HG03571 (cell line): ENCODE measurements around the gene ANGPTL2.
"Not testable (repeated sequence)": the region's sequence is repeated elsewhere in the genome, so short reads cannot be mapped to it uniquely, and the experiment has no call there.

Source experiments
- ATAC-seq: cut with Tn5 transposase; IDR thresholded peaks from one replicate; pipeline ENCODE4 v1.9.1; 2021; ENCODE audit not compliant: unreplicated experiment

Gene ANGPTL2, protein sequence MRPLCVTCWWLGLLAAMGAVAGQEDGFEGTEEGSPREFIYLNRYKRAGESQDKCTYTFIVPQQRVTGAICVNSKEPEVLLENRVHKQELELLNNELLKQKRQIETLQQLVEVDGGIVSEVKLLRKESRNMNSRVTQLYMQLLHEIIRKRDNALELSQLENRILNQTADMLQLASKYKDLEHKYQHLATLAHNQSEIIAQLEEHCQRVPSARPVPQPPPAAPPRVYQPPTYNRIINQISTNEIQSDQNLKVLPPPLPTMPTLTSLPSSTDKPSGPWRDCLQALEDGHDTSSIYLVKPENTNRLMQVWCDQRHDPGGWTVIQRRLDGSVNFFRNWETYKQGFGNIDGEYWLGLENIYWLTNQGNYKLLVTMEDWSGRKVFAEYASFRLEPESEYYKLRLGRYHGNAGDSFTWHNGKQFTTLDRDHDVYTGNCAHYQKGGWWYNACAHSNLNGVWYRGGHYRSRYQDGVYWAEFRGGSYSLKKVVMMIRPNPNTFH

DNA sequence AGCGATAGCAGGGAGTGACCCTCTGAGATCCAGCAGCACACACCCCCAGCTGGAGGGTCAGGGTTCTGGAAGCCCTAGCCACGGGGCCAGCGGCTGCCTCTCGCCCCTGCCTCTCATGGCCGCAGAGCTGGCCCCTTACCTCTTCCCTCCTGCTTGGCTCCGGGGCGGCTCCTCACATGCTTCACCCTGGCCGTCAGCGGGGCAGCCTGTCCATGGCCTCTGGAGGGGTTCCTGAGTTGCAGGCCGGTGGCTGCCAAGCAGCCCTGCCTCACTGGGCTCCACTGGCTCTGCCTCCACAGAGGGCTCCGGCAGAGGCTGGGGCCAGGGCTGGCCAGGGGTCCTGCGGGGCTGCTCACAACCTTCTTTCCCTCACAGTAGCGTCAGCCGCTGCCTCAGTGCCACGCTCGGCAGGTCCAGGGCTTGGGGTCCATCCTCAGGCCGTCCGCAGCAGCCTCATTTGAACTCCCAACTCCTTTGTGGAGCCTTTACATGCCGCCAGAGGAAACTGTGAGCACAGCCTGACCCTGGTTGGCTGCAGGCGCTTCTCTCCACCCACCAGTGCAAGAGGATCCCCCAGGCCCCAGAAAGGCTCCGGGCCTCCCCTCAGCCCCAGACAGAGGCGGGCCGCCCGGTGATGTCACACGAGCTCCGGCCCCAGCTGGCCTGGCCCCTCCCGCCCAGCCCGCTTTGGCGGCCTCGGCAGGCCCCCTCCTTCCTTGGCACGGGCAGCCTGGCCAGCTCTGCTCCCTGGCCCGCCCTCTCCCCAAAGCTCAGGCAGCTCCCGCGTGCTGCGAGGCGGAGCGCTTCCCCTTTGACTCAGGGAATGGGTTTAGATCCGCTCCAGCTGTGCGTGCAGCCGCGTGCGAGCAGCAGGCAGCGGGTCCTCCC, at the start of gene ANGPTL2:
ANGPTL2 (minus strand) TSS at position 460 of the 888 bp plus-strand sequence. CDS start 13,904 bp downstream, outside the sequence.
- no peak for ATAC-seq

- not testable (repeated sequence) for ATAC-seq
Observed at GRCh38 chr9:127171348-127171747, 48.9 kb upstream of the ANGPTL2 start.

DNA sequence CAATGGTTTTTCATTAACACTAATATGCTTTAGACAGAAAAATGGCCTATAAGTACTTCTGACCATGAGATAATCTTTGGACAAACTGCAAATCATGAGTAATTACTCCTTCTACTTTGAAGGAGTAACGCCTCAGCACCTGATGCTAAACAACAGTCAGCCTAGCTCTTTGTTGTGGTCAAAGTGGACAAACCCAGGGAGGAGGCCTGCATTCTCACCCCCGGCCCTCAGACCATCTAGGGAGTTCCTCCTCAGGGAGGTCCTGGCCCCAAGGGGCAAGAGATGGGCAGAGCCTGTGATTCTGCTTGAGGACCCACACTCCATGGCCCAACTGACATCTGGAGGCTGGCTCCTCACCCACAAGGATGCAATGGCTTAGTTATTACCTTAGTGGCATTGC, 48.2 kb upstream of the ANGPTL2 start:
- ATAC-seq, result no peak

DNA sequence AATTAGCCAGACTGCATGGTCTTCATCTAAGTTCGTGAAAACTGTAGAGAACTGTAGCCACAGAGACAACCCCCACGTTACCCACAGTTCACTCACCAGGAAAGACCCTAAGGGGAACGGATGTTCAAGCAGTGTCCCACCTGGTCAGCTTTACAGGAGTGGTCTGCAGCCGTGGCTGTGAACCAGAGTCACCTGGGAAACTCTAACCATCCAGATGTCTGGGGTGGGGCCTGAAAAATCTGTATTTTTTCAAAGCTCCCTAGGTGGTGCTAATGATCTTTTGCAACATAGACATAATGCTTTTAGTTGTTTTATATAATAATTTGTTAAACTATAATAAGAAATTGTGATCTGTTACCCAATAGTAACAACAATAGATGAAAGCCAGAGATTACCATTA, 47.7 kb upstream of the ANGPTL2 start:
- ATAC-seq, result no peak

GRCh38 chr9:127169575-127169883, 47.1 kb upstream of the ANGPTL2 start:
- no peak for ATAC-seq

- no peak for ATAC-seq
Observed at GRCh38 chr9:127168756-127169574, 46.5 kb upstream of the ANGPTL2 start.

DNA sequence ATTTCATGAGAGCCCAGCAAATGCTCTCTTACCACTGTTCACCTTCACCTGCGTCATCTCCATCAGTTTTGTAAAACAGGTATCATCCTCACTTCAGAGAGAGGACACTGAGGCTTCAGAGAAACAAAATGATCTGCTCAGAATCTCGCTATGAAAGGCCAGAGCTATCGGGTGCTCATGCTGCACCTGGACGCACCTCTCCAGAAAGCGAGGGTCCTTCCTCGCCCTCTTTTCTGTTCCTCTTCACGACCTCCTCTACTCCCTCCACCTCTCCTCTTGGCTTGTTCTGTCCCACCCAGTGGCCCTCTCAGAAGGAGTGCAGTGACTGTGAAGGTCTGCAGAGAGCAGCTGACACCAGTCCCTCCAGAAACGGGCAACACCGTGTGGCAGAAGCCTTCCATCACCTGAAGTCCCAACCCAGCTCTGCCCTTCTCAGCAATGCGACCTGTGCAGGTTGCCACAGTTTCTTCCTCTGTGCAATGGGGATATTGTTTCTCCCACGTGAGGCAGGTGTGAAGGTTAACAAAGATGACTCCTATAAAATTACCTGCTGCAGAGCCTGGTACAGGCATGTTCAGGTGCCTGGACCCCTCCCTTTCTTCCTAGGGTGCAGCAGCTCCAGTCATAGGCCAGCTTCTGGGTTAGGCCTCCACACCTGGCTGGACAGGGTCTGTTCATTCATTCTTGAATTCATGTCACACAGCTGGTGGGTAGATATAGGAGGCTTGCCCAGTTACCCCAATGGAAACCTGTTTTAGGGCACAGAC, 45.3 kb upstream of the ANGPTL2 start:
- ATAC-seq, result no peak

DNA sequence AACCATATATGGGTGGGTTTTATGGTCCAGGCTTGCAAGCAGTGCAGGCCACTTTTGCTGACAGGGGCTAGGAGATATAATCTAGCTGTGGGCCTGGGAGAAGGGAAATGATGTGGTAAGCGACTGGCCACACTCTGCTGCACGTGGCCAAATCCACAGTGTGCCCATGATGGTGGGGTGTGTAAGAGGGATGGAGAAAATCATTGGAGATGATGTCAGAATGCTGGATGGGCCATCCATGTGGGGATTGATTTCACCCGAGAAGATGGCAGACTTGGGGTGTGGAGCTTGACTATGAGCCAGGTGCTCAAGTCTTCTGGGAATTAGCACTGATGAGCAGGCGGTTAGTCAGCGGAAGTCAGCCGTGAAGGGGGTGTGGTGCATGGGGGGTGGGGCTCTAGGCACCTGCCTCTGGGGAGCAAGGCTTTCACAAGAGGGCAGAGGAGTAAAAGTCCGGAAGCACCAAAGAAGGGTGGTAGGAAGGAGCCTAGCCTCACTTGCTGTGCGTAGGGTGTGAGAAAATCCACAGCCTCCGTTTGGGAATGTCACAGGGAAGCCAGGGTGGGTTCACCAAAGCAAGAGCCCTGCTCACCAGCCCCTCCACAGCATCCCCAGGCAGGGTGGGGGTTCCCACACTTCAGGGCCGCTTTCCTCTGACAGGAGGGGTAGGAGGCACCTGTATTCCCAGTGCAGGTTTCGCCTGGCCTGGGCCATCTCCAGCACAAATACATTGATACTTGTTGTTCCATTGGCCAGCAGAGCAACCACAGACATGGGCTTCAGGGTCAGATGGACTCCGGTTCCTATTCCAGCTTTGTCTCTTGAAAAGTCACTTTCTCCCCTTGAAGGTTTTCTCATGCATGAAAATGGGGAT, 44.5 kb upstream of the ANGPTL2 start:
- peak; percentile 82 for ATAC-seq

DNA sequence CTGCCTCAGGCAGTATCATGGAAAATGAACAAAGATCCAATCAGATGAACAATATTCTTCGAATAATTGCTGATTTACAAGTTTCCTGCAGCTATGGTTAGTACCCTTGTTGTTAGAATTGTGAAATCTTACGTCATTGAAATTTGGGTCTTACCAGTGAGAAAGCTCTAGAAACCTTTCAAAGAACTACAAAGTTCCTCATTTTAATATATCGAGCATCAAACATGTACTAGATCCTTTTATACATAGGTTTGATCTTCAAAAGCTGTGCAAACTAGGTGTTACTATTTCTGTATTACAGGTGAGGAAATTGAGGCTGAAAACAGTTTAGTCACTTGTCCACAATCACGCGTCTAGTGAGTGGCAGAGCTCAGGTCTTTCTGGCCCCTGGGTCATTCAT, 43.7 kb upstream of the ANGPTL2 start:
- ATAC-seq, result peak; percentile 2

- ATAC-seq, result no peak
Observed at GRCh38 chr9:127165116-127165515, 42.7 kb upstream of the ANGPTL2 start.

DNA sequence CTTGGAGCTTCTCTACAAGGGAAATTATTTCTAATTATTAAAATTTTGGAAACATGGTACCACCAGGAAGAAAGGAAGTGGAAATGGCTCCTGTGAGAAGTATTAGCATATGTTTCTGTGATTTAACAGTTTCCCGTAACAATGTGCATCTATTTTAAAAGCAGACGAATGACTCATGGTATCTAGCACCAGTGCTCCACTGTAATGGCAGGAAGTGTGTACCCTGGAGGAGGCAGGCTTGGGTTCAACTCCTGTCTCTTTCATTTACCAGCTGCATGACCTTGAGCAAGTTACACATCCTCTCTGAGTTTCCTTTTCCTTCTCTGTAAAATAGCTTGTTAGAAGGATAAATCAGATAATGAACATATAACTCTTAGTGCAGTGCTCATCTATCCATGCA, 41.0 kb upstream of the ANGPTL2 start:
- no peak for ATAC-seq

GRCh38 chr9:127162864-127163365, 40.5 kb upstream of the ANGPTL2 start:
- ATAC-seq, result no peak

GRCh38 chr9:127162046-127162863, 39.8 kb upstream of the ANGPTL2 start:
- no peak for ATAC-seq

GRCh38 chr9:127161081-127161624, 38.7 kb upstream of the ANGPTL2 start:
- no peak for ATAC-seq

DNA sequence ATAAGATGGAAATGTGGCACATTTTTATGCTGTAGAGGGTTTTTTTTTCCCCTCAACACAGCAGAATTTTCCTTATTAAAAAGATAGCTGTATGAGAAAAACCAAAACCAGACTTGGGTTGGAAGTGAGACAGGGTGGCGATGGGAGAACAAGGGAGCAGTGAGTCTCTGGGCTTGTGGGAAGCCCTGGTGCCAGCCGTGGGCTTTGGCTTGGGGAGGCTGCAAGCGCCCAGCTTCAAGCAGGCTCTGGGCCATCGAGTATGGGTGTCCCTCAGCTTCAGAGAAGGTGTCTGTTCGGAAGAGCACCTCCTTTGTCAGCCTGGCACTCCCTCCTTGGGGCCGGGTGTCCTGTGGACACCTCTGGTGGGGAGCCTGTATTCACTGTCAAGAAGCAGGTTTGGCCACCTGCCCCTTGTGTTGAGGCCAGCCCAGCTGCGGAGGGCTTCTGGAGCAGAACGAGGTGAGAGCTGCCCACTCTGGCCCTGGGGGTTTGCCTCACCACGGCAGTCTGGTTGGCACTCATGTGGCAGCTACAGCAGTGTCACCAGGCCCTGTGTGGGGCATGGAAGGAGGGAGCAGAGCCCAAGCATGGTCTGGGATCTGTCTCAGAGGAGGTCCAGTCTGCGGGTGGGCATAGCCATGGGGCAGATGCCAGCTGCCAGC, 37.6 kb upstream of the ANGPTL2 start:
- ATAC-seq, result no peak

GRCh38 chr9:127159325-127159801, 36.9 kb upstream of the ANGPTL2 start:
- no peak for ATAC-seq

- no peak for ATAC-seq
Observed at GRCh38 chr9:127158786-127159324, 36.4 kb upstream of the ANGPTL2 start.
